Esophagus muscularis mucosa (tissue), 3 donors: Measurements from ENCODE around the gene LMAN2L.

ENCODE experiments used
- POLR2A ChIP-seq: fragments of 450-650 bp; IDR thresholded peaks from one replicate; pipeline ENCODE4 v1.6.1; 2017; ENCODE audit warnings: antibody characterized with exemption, moderate library complexity, mild to moderate bottlenecking, low read depth
- POLR2AphosphoS5 ChIP-seq, 2 donors: sonication (generic); formaldehyde crosslinking; IDR thresholded peaks; one replicate each; pipeline ENCODE4 v1.6.1; 2017; ENCODE audit warnings: antibody characterized with exemption in 2 of 2
- TF ChIP-seq, protein P1 (sequence below), 3 experiments: fragments of 200-600 bp in 2 of 3; fragments of 450-650 bp in 1 of 3; sonication (generic) in 2 of 3; IDR thresholded peaks; one replicate each; pipeline ENCODE4 v1.5.1; 2017 to 2019; ENCODE audit warnings: antibody characterized with exemption in 3 of 3, mild to moderate bottlenecking in 2 of 3, moderate library complexity in 1 of 3

- TF ChIP-seq, protein P1, sequence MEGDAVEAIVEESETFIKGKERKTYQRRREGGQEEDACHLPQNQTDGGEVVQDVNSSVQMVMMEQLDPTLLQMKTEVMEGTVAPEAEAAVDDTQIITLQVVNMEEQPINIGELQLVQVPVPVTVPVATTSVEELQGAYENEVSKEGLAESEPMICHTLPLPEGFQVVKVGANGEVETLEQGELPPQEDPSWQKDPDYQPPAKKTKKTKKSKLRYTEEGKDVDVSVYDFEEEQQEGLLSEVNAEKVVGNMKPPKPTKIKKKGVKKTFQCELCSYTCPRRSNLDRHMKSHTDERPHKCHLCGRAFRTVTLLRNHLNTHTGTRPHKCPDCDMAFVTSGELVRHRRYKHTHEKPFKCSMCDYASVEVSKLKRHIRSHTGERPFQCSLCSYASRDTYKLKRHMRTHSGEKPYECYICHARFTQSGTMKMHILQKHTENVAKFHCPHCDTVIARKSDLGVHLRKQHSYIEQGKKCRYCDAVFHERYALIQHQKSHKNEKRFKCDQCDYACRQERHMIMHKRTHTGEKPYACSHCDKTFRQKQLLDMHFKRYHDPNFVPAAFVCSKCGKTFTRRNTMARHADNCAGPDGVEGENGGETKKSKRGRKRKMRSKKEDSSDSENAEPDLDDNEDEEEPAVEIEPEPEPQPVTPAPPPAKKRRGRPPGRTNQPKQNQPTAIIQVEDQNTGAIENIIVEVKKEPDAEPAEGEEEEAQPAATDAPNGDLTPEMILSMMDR (IDR thresholded peaks at IDR 0.05): no peak
- TF ChIP-seq POLR2A (no peak), POLR2AphosphoS5 (IDR thresholded peaks at IDR 0.05) (no peak)
These were observed 60.0 kb downstream of the LMAN2L start for GRCh38 chr2:96679848-96680247.
